Caco-2 (cell line): ENCODE measurements around the gene PIEZO1. TPM values are rescaled to one million over a fixed set of nuclear protein-coding genes. Genes with fewer than 3 reads are reported as not detected.
"Not testable (repeated sequence)": the region's sequence is repeated elsewhere in the genome, so short reads cannot be mapped to it uniquely, and the experiment has no call there.

ENCODE experiments used
- BruUV-seq: library from RNA; stranded (reverse); fragments of 400-500 nt; replicated peaks from 2 replicates; lab custom pipeline; 2021; lab: Mats Ljungman, UMichigan
- CTCF ChIA-PET: fragments of 300-600 bp; sonication (Branson Sonifier 250); formaldehyde crosslinking; loops from one replicate; lab custom pipeline; 2022; ENCODE audit warnings: antibody characterized with exemption; lab: Charles Lee
- POLR2A ChIA-PET: fragments of 300-600 bp; sonication (Branson Sonifier 250); formaldehyde crosslinking; loops from one replicate; lab custom pipeline; 2022; ENCODE audit warnings: antibody characterized with exemption; lab: Charles Lee
- DNase-seq, 2 experiments: peaks; one replicate each; pipeline versions ENCODE4 v3.0.0 to v3.0.0-alpha.2; 2020 to 2022
- H3K27me3 ChIP-seq: replicated peaks from 2 replicates; pipeline ENCODE4 v1.6.0; 2011; ENCODE audit warnings: low read length; ENCODE audit not compliant: control insufficient read depth, insufficient read depth
- H3K36me3 ChIP-seq: 2 replicates; pipeline ENCODE4 v1.5.1; 2011; ENCODE audit warnings: low read length; ENCODE audit not compliant: control insufficient read depth, insufficient read depth
- H3K4me1 ChIP-seq: fragments of 250-450 bp; sonication (Bioruptor Pico); 2 replicates; pipeline ENCODE4 v1.5.1; 2020; ENCODE audit warnings: mild to moderate bottlenecking
- H3K4me3 ChIP-seq: 2 replicates; pipeline ENCODE4 v1.5.1; 2011; ENCODE audit warnings: low read depth, mild to moderate bottlenecking, control low read depth, low read length
- H3K9me3 ChIP-seq: fragments of 250-450 bp; sonication (Bioruptor Pico); 2 replicates; pipeline ENCODE4 v1.5.1; 2020; ENCODE audit warnings: mild to moderate bottlenecking, moderate library complexity
- H3K27ac Mint-ChIP-seq: one replicate; pipeline ENCODE4 v1.8.0; 2022; ENCODE audit warnings: mixed read lengths; ENCODE audit not compliant: unreplicated experiment
- H3K27me3 Mint-ChIP-seq: one replicate; pipeline ENCODE4 v1.8.0; 2022; ENCODE audit warnings: mixed read lengths; ENCODE audit not compliant: insufficient read depth, unreplicated experiment
- H3K36me3 Mint-ChIP-seq: one replicate; pipeline ENCODE4 v1.8.0; 2022; ENCODE audit warnings: mild to moderate bottlenecking, mixed read lengths; ENCODE audit not compliant: insufficient read depth, unreplicated experiment
- H3K4me1 Mint-ChIP-seq: one replicate; pipeline ENCODE4 v1.8.0; 2022; ENCODE audit warnings: low read depth, mixed read lengths; ENCODE audit not compliant: unreplicated experiment
- H3K4me3 Mint-ChIP-seq: one replicate; pipeline ENCODE4 v1.8.0; 2022; ENCODE audit warnings: mild to moderate bottlenecking, moderate library complexity, mixed read lengths; ENCODE audit not compliant: unreplicated experiment
- H3K9me3 Mint-ChIP-seq: one replicate; pipeline ENCODE4 v1.8.0; 2022; ENCODE audit warnings: mixed read lengths; ENCODE audit not compliant: unreplicated experiment
- CTCF ChIP-seq, 2 experiments: fragments of 200-600 bp in 1 of 2; IDR thresholded peaks; 1 replicate in 1 of 2; 2 replicates in 1 of 2; pipeline versions ENCODE4 v1.5.1 to v1.8.0; 2011 to 2022; ENCODE audit warnings: antibody characterized with exemption in 1 of 2, control low read depth in 1 of 2, inconsistent platforms in 1 of 2, low read depth in 1 of 2, low read length in 1 of 2, mild to moderate bottlenecking in 1 of 2, moderate library complexity in 1 of 2; ENCODE audit not compliant: insufficient read depth in 1 of 2, severe bottlenecking in 1 of 2, unreplicated experiment in 1 of 2
- intact Hi-C: fragments of 100-400 bp; cut with micrococcal nuclease; formaldehyde crosslinking; loops from one replicate; pipeline ENCODE4 v1.10.0; 2022; ENCODE audit not compliant: unreplicated experiment
- total RNA-seq: library from RNA; stranded (reverse); gene quantifications from 2 replicates; pipeline ENCODE4 v1.2.3, GENCODE V29; 2022

The PIEZO1 gene
- total RNA-seq, 1 experiment from 2014 or later, result 248 TPM

GRCh38 chr16:88773812-88774291 lies 11.2 kb downstream of the PIEZO1 start:
- H3K4me1 ChIP-seq, result peaks cover 56% of the 10 kb centered on the region
- H3K27me3 ChIP-seq, result no peaks in the 10 kb centered on the region
- Mint-ChIP-seq H3K27ac (peak overlapping the region; percentile 67), H3K4me3 (peak overlapping the region; percentile 24), H3K27me3 (no peaks in the 10 kb centered on the region), H3K36me3 (peaks cover 79% of the 10 kb centered on the region), H3K9me3 (no peaks in the 10 kb centered on the region), H3K4me1 (peaks cover 33% of the 10 kb centered on the region)
- DNase-seq, result peak; percentile 64 to 74
- no peaks in the 10 kb centered on the region for H3K9me3 ChIP-seq
- H3K36me3 ChIP-seq, result no peaks in the 10 kb centered on the region; the same call in 1 of the 2 replicates
- ChIA-PET CTCF (interaction anchor here (1.1 to 2.8 kb wide), 4 partner anchors 9 to 37 kb away, joined by 3 to 24 read pairs (median 14); no protein-coding TSS in a partner anchor), POLR2A (interaction anchor here (1.9 kb wide), 1 partner anchor 36 kb away, joined by 7 read pairs; no protein-coding TSS in a partner anchor)
- intact Hi-C loops, result no loop called here
- no peak for TF ChIP-seq CTCF (IDR thresholded peaks at IDR 0.05; ENCODE audit: insufficient read depth in 1 of 2, low read depth in 1 of 2, low read length in 1 of 2, severe bottlenecking in 1 of 2, unreplicated experiment in 1 of 2)
- no peak overlapping the region for H3K4me3 ChIP-seq
- BruUV-seq, result no TSS peak

- Mint-ChIP-seq H3K9me3 (no peaks in the 10 kb centered on the region), H3K27ac (peak overlapping the region; percentile 67), H3K36me3 (peaks cover 73% of the 10 kb centered on the region), H3K27me3 (no peaks in the 10 kb centered on the region), H3K4me3 (peak overlapping the region; percentile 27), H3K4me1 (peaks cover 33% of the 10 kb centered on the region)
- POLR2A ChIA-PET, result interaction anchor here (1.9 kb wide), 1 partner anchor 36 kb away, joined by 7 read pairs; no protein-coding TSS in a partner anchor
- CTCF ChIA-PET, result interaction anchor here (0.7 to 2.8 kb wide), 5 partner anchors 10 to 174 kb away, joined by 3 to 24 read pairs (median 9); no protein-coding TSS in a partner anchor
- Histone ChIP-seq H3K27me3 (no peaks in the 10 kb centered on the region), H3K4me3 (no peak overlapping the region), H3K36me3 (no peaks in the 10 kb centered on the region; the same call in 1 of the 2 replicates), H3K4me1 (peaks cover 63% of the 10 kb centered on the region), H3K9me3 (no peaks in the 10 kb centered on the region)
- DNase-seq, result peak; percentile 65 to 79
- BruUV-seq, result no TSS peak
- TF ChIP-seq CTCF (IDR thresholded peaks at IDR 0.05; ENCODE audit: insufficient read depth in 1 of 2, low read depth in 1 of 2, low read length in 1 of 2, severe bottlenecking in 1 of 2, unreplicated experiment in 1 of 2), result no peak
- intact Hi-C loops, result no loop called here
These were observed 11.9 kb downstream of the PIEZO1 start for GRCh38 chr16:88772871-88773811.

- Mint-ChIP-seq H3K4me1 (peaks cover 39% of the 10 kb centered on the region), H3K36me3 (peaks cover 65% of the 10 kb centered on the region)
- H3K9me3 Mint-ChIP-seq, POLR2A ChIA-PET, H3K27me3 ChIP-seq, H3K27ac Mint-ChIP-seq, DNase-seq, BruUV-seq, H3K36me3 ChIP-seq, H3K27me3 Mint-ChIP-seq, H3K4me3 ChIP-seq, H3K4me3 Mint-ChIP-seq, intact Hi-C loops, H3K9me3 ChIP-seq: not testable (repeated sequence)
- CTCF ChIA-PET, result interaction anchor here (2.8 kb wide), 1 partner anchor 9 kb away, joined by 24 read pairs; no protein-coding TSS in a partner anchor
- peaks cover 76% of the 10 kb centered on the region for H3K4me1 ChIP-seq
These were observed 13.2 kb downstream of the PIEZO1 start for GRCh38 chr16:88771781-88772180.
